T-helper 1 cell treated with Interleukin-12 subunit alpha and Interleukin-12 subunit beta and Interleukin-4 antibody, amounts not matched to agents 30 ng/mL and 1 ng/mL, for 36 hours (primary cell): ENCODE results near the gene ZXDC. TPM values are rescaled to one million over a fixed set of nuclear protein-coding genes. Genes with fewer than 3 reads are reported as not detected.

Source experiments
- intact Hi-C: fragments of 100-400 bp; cut with micrococcal nuclease; formaldehyde crosslinking; loops from one replicate; pipeline ENCODE4 v1.15.1; 2024
- total RNA-seq: library from RNA; stranded (reverse); gene quantifications from 2 replicates; pipeline ENCODE4 v1.2.3, GENCODE V29; 2022

The ZXDC gene
- total RNA-seq, 1 donor from 2014 or later: 32.5 TPM

DNA sequence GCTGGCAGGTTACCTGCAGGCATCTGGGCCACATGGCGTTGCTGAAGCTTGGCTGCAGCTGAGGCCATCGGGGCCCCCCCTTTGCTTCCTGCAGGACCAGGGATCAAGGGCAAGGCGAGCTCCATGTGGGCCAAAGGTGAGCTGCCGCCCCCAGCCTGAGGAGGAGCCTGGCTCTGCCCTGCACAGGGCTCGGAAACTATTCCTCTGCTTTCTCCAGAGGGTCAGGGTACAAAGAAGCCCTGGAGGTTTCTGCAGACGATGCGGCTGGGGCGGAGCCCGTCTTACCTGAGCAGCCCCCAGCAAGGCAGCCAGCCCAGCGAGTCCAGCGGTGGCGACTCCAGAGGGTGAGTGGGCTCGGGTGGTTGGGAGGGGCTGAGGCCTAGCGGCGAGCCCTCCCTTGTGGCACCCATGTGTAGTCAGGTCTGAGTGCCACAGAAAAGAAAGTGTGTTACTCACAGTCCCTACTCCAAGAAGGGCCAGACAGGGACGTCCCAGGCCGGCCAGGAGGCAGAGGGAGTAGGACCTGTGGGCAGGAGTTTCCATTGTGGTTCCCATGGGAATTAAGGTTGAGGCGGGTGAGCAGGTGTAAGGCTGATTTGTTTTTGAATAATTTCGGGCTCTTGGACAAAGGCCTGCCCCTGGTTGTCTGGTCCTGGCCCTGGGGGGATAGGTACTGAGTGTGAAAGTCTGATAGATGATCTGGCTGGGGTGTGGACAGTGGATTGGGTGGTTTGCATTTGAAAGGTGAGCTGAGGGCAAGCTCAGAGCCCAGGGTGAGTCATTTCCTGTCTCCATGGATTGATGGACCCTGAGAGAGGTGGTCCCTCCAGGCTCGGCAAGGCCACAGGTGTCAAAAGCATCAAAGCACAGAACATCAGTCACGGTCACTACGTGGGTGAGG, 55.6 kb downstream of the ZXDC start:
- intact Hi-C loops: no loop called here

DNA sequence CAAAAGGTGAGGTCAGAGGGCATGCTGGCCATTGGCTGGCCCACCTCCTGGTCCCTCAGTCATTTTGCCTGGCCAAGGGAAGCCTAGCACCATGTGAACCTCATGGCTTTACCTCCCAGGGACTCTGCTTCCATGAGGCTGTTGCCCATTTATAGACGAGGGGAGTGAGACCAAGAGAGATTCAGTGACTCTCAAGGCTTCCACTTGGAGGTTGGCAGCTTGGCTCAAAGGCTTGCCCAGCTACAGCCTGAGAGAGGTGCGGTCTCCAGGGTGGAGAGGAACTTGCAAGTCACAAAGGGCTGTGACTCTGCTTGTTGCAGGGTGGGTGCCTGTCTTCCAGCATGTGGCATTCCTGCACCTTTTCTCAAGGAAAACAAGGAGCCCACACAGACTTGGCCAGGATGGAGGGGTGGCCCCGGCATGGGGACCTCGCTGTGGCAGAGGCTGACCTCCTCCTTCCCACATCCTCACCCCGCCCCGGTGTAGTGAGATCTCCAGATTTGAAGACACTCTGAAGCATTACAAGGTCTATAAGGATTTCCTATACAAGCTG, 56.5 kb downstream of the ZXDC start:
- intact Hi-C loops: no loop called here

DNA sequence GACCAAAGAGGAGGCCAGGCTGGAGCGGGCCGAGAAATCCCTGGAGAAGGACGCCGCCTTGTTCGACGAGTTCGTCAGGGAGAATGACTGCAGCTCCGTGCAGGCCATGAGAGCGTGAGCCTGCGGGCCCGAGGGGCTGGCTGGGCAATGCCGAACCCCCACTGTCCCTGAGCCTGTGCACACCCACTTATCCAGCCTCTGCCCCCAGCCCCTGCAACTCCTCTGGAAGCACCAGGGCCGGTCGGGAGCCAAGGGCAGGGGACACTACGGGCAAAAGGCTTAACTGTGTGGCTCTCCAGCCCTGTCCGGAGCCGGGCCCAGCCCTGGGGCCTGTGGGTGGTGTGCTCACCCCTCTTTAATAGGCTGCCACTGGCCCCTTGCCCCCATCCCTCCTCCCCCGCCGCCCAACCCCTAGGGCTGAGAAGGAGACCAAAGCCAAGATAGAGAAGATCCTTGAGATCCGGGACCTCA, 57.0 kb downstream of the ZXDC start:
- intact Hi-C loops: no loop called here

DNA sequence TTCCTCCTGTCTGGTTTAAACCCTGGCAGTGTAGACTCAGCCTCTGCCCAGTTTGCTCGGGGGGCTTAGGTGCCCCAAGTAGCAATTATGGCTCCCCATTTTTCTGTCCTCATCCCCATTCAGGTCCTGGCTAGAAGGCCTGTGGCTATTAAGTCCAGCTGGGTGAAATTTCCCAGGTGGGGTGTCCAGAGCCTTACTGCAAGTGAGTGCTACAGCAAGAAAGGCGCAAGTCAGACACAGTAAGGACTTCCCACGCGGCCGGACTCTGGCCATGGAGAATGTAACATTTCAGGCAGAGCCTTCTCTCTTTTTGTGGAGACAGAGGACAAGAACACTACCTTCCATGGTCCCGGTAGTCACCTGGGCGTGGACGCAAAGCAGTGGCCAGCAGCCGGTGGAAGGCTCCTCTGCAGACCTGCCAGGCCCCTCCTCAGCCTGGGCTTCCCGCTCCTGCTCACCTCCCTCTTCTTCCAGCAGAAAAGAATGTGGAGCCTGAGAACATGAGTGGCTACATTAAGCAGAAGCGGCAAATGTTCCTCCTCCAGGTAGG, 57.6 kb downstream of the ZXDC start:
- intact Hi-C loops: no loop called here

DNA sequence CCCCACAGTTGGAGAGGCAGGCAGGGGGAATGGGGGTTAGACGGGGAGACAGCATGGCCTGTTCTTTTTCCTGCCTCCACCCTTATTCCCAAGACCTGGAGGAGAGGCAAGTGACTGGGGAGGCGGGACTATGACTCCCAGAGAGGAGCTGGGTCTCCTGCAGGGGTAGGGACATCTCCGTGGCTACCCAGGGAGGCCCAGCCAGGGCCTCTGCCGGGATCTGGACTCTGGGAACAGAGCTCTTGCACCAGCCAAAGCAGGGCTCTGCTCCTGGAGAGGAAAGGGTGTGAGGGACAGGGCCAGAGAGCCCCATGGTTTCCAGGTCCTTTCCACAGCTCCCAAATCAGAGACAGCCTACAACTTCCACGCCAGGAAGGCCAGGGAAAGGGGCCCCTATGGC, 58.2 kb downstream of the ZXDC start:
- intact Hi-C loops: no loop called here

DNA sequence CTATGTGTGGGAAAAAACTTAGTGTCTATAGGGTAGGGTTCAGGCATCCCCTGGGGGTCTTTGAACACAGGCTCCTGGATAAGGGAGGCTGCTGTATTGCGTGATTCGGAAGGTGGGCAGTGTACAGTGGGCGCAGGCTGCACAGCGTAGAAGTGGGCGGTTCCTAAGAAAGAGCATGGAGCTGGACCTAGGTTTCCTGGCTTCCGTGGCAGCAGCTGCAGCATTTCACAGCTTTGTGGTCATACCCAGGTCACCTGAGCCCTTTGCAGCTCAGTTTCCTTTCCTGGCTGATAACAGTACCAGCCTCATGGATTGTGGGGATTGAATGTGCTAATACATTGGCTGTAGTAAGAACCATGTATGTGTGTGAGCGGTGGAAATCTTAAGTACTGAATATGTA, 58.7 kb downstream of the ZXDC start:
- intact Hi-C loops: no loop called here

DNA sequence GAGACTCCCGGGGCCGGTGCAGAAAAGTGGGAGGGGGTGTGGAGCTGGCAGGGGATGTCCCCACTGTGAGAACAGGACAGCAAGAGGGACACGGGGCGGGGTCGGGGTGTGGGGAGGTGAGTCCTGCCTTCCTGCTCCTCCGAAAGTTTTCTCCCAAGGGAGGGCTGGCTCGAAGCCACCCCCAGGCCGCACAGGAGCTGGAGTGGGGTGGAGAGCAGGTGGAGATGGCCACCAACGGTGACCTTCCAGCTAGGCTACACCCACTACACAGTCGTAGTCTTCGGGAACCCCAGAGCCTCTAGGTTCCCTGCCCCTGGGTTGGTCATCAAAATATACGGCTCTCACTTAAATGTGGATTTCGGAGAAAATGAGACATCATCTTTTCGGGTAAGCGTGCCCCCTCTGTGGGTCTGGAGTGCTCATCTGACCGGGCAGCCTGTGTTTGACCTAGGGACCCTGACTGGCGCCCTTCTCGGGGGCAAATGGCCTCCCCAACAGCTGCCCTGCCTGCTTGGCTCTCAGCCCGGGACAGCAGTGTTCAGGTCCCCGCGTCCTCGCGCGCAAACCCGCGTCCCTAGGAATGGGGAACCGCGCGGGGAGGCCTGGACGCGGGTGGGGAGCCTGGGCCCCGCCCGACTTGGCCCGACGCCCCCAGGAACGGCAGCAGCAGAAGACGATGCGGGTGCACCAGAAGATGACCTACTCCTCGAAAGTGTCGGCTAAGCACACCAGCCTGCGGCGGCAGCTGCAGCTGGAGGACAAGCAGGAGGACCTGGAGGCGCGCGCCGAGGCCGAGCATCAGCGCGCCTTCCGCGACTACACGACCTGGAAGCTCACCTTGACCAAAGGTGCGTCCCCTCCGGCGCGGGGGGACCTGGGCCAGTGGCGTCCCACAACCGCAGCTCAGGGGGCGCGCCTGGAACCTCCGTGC, 59.8 kb downstream of the ZXDC start:
- intact Hi-C loops: no loop called here

DNA sequence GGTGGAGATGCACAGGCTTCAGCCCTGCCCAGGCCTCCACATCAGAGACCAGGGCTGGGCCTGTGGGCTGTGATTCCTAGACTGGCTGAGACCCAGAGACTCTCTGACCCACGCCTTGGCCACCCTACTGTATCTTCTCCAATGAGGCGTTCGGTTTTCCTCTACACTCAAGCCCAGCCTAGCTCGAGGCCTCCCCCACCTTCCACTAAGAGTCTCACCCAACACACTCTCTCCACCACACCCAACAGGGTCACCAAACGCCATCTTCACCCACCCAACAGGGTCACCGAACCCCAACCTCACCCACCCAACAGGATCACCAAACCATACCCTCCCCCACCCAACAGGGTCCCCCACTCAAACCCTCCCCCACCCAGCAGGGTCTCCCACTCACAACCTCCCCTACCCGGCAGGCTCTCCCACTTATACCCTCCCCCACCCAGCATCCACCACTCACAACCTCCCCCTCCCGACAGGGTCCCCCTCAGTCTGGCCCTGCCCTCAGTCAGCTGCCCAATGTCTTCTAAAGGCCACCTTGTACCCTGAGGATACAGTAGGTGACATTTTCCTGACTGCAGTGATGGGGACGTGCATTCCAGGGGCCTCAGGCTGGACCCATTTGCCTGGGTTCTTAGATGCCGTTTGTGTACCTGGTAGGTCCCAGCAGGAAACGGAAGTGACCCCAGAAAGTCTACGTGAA, 60.6 kb downstream of the ZXDC start:
- intact Hi-C loops: no loop called here

DNA sequence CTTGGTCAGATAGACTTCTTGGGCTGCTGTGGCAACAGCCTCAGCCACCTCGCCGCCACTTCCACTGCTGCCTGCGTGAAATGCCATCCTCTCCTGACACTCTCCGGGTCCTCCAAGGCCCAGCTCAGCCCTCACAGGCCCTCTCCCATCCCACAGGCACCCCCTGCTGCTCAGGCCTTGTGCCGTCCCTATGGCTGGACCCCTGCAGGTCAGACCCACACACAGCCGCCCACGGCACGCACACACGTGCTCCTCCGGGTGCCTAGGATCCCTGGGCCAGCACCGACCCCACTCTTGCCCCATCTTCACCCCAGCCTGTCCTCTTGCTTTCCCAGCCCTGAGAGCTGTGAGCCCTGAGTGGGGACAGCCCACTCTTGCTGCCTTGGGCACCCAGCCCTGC, 61.3 kb downstream of the ZXDC start:
- intact Hi-C loops: no loop called here

DNA sequence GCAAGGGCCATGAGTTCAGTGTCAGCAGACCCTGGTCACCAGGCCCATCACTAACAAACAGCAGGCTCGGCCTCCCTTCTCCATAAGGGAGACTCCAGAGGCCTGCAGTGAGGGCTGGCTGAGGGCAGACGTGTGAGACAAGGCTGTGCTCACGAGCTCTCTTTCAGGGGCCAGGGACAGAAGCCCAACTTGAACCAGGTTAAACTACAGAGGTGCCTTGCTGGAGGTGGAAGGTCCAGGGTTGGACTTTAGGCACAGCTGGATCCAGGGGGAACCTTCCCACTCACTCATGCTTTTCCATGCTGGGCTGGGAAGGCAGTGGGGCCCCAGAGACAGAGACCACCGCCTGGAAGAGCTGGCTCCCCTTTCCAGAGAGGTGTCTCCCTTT, 62.0 kb downstream of the ZXDC start:
- intact Hi-C loops: no loop called here

DNA sequence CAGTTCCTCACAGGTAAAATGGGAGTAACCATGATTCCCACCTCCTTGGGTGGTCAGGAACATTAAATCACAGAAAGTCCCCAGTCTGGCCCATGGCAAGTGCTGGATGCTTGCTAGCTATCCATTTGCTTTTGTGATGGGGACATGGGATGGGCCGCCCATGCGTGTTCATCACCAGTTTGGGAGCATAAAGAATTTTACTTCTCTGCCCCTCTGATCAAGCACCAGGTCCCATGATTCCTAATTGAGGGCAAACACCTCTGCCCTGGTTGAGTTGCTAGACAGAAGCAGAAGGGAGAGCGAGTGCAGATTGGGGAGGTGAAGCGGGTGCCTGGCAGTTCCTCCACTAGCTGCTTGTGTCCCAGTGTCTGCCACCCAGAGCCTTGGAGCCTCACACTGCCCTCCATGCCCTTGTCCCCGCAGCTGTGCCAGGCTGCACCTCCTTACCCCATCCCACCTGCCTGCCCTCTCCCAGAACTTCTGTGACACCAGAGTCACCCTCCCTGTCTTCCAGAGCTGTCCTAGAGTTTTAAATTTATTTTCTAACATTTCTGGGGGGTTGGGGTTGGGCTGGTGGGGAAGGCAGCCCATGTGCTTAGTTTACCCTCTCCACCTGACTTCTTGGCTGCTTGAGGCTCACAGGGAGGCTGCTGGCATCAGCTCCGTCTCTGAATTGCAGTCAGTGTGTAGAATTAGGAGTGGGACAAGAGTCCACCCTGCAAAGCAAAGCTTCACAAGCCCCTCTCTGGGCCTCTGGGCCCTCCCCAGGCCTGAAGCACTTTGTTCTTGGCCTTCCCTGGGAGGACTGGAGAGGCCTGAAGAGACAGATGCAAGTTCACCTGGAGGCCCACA, 62.6 kb downstream of the ZXDC start:
- intact Hi-C loops: no loop called here

DNA sequence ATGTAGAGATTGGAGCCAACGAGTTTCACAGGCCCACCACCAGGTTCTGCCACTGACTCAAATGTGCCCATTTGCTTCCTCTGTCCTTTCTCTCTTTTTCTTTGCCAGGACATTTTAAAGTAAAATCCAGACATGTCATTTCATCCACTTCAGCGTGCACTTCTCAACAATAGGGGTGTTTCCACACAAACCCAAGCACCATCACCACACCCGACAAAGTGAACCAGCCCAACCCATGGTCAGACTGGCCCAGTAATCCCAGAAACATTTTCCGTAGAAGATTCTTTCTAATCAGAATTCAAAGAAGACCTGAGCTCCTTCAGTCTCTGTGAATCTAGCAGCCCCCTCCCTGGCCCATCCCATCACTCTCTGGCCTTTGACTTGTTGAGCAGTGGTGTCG, 67.6 kb downstream of the ZXDC start:
- intact Hi-C loops: no loop called here

DNA sequence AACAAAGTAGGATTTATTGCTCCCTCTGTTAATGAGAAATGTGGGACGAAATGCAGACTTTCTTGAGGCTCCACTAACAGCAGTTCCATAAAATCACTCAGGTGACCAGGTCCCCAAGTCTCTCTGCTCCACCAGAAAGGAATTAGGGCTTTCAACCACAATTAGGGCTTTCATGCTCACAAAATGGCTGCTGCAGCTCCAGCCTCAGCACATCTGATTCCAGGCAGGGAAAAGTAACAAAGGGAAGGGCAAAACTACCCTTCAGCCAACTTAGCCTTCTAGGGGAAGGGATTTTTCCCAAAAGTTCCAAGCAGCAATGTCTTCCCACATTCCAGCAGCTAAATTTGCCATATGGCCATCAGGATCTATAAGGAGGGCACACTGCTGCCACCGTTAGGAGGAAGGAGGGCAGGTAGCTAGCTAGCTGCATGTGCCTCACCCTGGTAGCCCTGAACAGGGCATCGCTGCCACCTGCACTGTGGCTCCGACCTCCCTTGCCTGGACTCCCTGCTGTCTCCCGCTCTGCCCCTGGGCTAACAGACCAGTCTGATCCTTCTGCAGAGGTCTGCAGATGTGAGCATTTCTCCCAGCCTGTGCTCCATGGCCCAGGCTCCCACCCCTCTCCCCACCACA, 68.2 kb downstream of the ZXDC start:
- intact Hi-C loops: no loop called here

DNA sequence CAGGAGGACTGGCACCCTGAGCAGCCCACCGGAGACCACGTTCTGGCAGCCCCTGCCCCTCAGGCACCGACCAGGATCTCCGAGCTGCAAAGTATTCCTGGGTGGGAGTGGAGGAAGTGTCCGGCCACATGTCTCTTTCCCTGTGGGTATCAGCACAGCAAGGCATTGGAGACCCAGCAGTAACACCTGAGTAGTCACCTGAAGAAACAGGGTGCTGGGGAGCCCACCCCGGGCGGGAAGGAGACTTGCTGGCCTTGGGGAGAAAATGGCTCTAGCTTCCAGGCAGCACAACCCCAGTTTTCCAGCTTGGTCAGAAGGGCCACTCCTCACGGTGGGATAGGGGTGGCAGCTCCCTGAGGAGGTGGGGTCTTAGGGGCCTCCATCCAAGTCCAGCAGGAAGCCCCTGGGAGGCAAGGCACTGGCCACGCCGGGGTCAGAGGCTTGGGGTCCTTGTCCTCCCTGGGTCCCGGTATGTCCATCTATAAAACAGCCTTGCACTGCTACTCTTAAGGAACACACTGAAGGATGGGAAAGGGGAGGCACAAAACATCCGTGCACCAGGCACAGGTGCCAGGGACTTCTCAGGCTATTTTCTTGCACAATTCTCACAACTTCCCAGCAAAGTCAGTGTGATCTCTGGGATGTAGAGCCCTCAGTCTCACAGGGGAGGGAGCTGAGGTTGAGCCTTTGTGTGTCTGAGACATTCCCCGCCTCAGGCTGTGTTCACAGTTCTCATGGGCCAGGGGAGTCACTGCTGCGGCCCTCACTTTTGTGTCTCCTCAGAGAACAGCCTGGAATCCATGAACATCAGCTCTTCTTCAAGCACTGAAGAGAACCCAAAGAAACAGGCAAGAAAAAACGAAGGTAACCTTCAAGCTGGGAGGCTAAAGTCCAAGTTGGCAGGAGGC, 69.0 kb downstream of the ZXDC start:
- intact Hi-C loops: no loop called here

DNA sequence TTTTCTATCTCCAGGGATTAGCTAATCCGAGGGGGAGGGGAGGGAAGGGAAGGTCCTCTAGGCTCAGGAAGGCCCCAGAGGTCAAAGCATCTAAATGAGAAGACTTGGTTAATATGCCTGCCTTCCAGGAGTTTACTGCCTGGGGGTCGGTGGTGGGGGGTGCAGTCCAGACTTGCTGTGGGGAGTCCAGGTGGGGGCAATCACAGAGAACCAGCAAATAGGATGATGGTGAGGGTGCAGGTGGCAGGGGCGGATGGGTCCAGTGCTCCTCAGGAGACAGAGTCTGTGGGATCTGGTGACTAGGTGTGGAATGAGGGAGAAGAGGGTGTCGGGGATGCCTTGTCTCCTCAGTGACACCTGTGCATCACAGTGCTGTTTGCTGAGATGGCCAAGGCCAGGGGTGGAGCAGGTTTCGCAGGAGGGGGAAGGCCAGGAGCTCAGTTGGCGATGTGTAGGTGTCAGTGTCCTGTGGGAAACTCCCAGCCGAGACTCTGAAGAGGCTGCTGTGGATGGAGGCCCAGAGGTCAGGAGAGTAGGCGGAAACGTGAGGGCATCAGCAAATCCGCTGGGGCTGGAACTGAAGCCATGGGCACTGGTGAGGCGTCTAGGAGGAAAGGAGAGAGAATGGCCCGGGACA, 72.9 kb downstream of the ZXDC start:
- intact Hi-C loops: no loop called here

DNA sequence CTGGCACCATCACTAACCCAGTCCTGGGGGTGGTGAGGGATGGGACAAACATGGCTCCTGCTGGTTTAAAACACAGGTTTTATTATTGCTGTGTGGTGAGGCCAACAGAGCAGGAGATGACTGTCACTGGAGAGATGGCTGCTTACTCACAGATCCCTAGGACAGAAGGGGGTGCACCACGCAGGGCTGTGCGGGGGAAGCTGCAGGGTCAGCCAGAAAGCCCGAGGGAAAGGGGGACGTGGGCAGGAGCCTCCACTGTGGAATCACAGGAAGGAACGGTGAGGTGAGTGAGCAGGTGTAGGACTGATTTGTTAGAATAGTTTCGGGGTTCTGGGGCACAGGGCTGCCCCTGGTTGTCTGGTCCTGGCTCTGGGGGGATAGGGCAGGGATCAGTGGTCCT, 73.5 kb downstream of the ZXDC start:
- intact Hi-C loops: no loop called here

DNA sequence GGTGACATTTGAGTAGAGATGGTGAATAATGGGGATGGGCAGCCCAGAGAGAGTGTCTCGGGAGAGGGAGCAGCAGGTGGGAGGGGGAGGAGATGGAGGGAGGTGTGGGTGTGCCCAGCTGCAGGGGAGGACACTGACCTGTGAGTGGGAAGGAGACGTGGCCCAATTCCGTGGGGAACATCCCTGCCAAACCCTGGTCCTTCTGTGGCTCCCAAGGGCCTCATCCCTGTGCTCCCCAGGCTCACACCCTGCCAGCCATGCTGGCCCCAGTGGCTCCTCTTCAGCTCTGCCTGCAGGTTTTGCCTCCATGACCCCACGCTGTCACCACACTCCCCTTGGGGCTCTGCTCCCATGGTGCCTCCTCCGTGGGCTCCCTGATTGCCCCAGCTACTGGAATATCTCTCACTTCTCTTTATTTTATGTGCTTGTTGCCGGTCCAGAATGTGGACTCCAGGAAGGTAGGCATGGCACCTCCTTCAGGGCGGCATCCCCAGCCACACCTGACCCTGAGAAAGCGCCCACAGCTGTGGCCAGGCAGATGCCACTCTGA, 74.0 kb downstream of the ZXDC start:
- intact Hi-C loops: no loop called here

DNA sequence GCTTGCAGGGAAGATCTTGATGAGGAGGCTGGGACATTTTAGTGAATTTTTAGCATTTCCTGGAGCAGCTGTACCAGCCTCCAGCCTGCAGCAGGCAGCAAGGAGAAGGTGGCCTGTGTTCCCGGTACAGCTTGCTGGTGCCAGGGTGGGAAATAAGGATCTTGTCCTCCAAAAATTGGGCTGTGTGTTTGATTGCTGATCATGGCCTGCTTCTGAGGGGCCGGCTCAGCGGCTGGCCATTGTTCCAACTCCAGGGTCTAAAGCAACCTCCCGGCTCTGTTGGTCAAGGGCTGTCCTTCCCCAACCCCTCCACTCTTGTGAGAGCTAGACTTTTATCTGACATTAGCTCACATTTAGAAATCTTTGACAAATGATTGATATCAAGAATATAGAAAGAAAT, 75.9 kb downstream of the ZXDC start:
- intact Hi-C loops: no loop called here
